Esophagus (tissue), 2 donors: Measurements from ENCODE around the gene PDCD1. TPM values are rescaled to one million over a fixed set of nuclear protein-coding genes. Genes with fewer than 3 reads are reported as not detected.
"Not testable (repeated sequence)": the region's sequence is repeated elsewhere in the genome, so short reads cannot be mapped to it uniquely, and the experiment has no call there.

ENCODE experiments used
- H3K27ac ChIP-seq, 2 donors: one replicate each; pipeline ENCODE4 v1.5.1; 2013; ENCODE audit warnings: low read depth in 2 of 2, mild to moderate bottlenecking in 2 of 2, inconsistent platforms in 1 of 2, low read length in 1 of 2, moderate library complexity in 1 of 2
- H3K27me3 ChIP-seq, 2 donors: one replicate each; pipeline ENCODE4 v1.6.1; 2013; ENCODE audit warnings: low read length in 2 of 2, control low read depth in 1 of 2, mild to moderate bottlenecking in 1 of 2; ENCODE audit not compliant: insufficient read depth in 2 of 2, control insufficient read depth in 1 of 2
- H3K36me3 ChIP-seq, 2 donors: one replicate each; pipeline ENCODE4 v1.6.1; 2013; ENCODE audit warnings: low read length in 1 of 2; ENCODE audit not compliant: control insufficient read depth in 2 of 2, insufficient read depth in 2 of 2
- H3K4me1 ChIP-seq, 2 donors: one replicate each; pipeline ENCODE4 v1.6.1; 2013; ENCODE audit warnings: low read length in 1 of 2; ENCODE audit not compliant: control insufficient read depth in 2 of 2, insufficient read depth in 2 of 2
- H3K4me3 ChIP-seq, 2 donors: one replicate each; pipeline ENCODE4 v1.5.1; 2013; ENCODE audit warnings: low read length in 2 of 2, mild to moderate bottlenecking in 2 of 2, low read depth in 1 of 2, moderate library complexity in 1 of 2
- H3K9me3 ChIP-seq, 2 donors: one replicate each; pipeline ENCODE4 v1.6.1; 2013; ENCODE audit warnings: mild to moderate bottlenecking in 2 of 2, low read depth in 1 of 2, low read length in 1 of 2, moderate library complexity in 1 of 2; ENCODE audit not compliant: control insufficient read depth in 2 of 2, insufficient read depth in 1 of 2
- WGBS, 2 donors: extraction: QIAGEN DNeasy Blood & Tissue Kit; methylation state at CpG; one replicate each; pipeline ENCODE4 v1.1.7; 2013; 5-methylcytosine and 5-hydroxymethylcytosine counted together
- polyA plus RNA-seq, 2 donors: library from polyadenylated mRNA; stranded (reverse); fragments of 200-250 nt; gene quantifications; one replicate each; pipeline ENCODE4 v1.2.3, GENCODE V29; 2013
- donor health status: healthy with polysubstance abuse.
- donor health status: Bipolar disorder and iron deficiency.

PDCD1 gene
- polyA plus RNA-seq, 2 donors = 0.54 to 0.73 TPM

GRCh38 chr2:241801611-241802420 is 56.9 kb downstream of the PDCD1 start:
- Histone ChIP-seq H3K36me3 (no peaks in the 10 kb centered on the region), H3K9me3 (no peaks in the 10 kb centered on the region), H3K27ac (no peak overlapping the region), H3K27me3 (no peaks in the 10 kb centered on the region), H3K4me3 (no peak overlapping the region), H3K4me1 (peaks cover 10 to 15% of the 10 kb centered on the region in 2 donors)
- 78 to 82% methylated on average over 43 to 44 of the region's 44 CpGs for WGBS, 2 donors

GRCh38 chr2:241800198-241800903 is 58.3 kb downstream of the PDCD1 start:
- H3K4me1 ChIP-seq = peaks cover 10 to 15% of the 10 kb centered on the region in 2 donors
- not testable (repeated sequence) for H3K9me3 ChIP-seq, H3K36me3 ChIP-seq, H3K4me3 ChIP-seq, H3K27ac ChIP-seq, H3K27me3 ChIP-seq
- 69 to 73% methylated on average over 35 of the region's 35 CpGs for WGBS, 2 donors

Other genes with a start within 250 kb of the PDCD1 start
- gene THAP4, start 221.7 kb downstream of the PDCD1 start, polyA plus RNA-seq = 10 to 100 TPM; 37.2 to 52.1 TPM
- 10 to 100 TPM; 43.2 to 54.4 TPM for gene ATG4B, start 221.2 kb downstream of the PDCD1 start, polyA plus RNA-seq
- gene DTYMK, start 172.1 kb downstream of the PDCD1 start, polyA plus RNA-seq = 10 to 100 TPM; 13.7 to 25.2 TPM
- gene ING5, start 156.9 kb downstream of the PDCD1 start, polyA plus RNA-seq = 10 to 100 TPM; 15.6 to 36.2 TPM
- 10 to 100 TPM; 26.2 to 49.1 TPM for gene D2HGDH, start 124.3 kb downstream of the PDCD1 start, polyA plus RNA-seq
- gene GAL3ST2, start 82.1 kb downstream of the PDCD1 start, polyA plus RNA-seq = under 1 TPM; 0.02 to 0.10 TPM
- under 1 TPM in 1 of 2 donors, not detected in 1; 0.04 TPM for gene NEU4, start 49.7 kb downstream of the PDCD1 start, polyA plus RNA-seq
- under 1 TPM; 0.06 to 0.28 TPM for gene RTP5, start 10.8 kb upstream of the PDCD1 start, polyA plus RNA-seq